ENCODE data around the gene CCL1. TPM values are rescaled to one million over a fixed set of nuclear protein-coding genes. Genes with fewer than 3 reads are reported as not detected.

CCL1 gene
- total RNA-seq, 1 experiment from 2014 or later: not detected

DNA sequence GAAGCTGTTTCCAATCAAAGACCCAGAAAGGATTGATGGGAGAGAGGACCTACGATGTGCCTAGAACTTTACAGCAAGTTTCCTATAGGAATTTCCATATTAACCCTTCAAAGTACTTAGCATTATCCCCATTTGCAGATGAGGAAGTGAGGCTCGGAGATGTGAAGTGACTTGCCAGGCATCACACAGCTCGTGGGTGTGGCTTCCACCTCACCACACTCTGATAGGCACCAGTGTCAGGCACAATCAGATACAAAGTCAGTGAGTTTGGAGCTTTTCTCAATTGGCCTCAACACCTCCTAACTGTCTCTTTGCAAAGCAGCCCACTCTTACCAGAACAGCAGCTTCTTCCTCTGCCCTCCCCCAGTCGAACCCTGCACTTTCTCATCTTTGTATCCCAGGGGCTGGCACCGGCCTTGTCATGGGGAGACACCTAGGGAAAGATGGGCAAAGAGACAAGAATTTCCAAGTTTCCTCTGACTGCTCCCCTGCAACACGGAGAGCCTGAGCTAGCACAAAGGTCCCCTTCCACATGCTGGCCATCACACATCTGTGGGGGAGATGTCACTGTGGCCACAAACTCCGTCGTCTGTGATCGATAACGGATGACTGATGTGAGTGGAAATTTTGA is 37.4 kb upstream of the CCL1 start:
- DNase-seq: no peak
- H3K79me2 ChIP-seq (ENCODE audit: low read length): no peaks in the 10 kb centered on the region
- no peak overlapping the region for H3K4me3 ChIP-seq (ENCODE audit: low read length)
- no peaks in the 10 kb centered on the region for H3K9me2 ChIP-seq (replicated peaks; ENCODE audit: insufficient read depth, low read length)
- no peaks in the 10 kb centered on the region for H3K9me3 ChIP-seq (ENCODE audit: low read length)
- no peak overlapping the region for H3K9ac ChIP-seq (ENCODE audit: low read length)
- H3K4me2 ChIP-seq (ENCODE audit: low read depth, low read length, poor library complexity, severe bottlenecking): no peak overlapping the region
- no peak overlapping the region for H2AFZ ChIP-seq (ENCODE audit: low read length)
- peaks cover 8% of the 10 kb centered on the region for H3K4me1 ChIP-seq (ENCODE audit: low read length)
- no peaks in the 10 kb centered on the region for H3K36me3 ChIP-seq (ENCODE audit: insufficient read depth, low read length)
- no peaks in the 10 kb centered on the region for H3K27me3 ChIP-seq (ENCODE audit: low read length)
- H3K27ac ChIP-seq (ENCODE audit: low read length): no peak overlapping the region
- H4K20me1 ChIP-seq (ENCODE audit: insufficient read depth, low read depth, low read length): no peaks in the 10 kb centered on the region

DNA sequence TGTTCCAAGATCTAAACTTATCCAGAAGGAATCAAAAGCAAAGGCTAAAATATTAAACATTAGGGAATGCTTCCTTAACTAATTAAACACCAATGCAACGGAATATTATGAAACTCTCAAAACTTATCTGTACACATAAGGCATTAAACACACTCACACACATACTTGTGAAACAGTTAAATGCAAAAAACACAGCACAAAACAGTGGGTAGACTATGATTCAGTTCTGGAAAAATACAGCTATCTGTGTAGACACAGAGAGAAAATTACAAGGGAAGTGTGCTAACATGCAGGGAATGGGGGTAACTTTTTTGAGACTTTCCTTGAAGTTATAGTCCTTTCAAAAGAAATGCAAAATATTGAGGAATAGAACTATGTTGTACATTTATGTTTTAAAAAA is 36.7 kb upstream of the CCL1 start:
- no peaks in the 10 kb centered on the region for H3K9me3 ChIP-seq (ENCODE audit: low read length)
- H3K9ac ChIP-seq (ENCODE audit: low read length): no peak overlapping the region
- no peak overlapping the region for H2AFZ ChIP-seq (ENCODE audit: low read length)
- no peak overlapping the region for H3K4me2 ChIP-seq (ENCODE audit: low read depth, low read length, poor library complexity, severe bottlenecking)
- H3K27me3 ChIP-seq (ENCODE audit: low read length): no peaks in the 10 kb centered on the region
- H3K36me3 ChIP-seq (ENCODE audit: insufficient read depth, low read length): no peaks in the 10 kb centered on the region
- no peak overlapping the region for H3K27ac ChIP-seq (ENCODE audit: low read length)
- peaks cover 8% of the 10 kb centered on the region for H3K4me1 ChIP-seq (ENCODE audit: low read length)
- no peaks in the 10 kb centered on the region for H3K79me2 ChIP-seq (ENCODE audit: low read length)
- no peaks in the 10 kb centered on the region for H3K9me2 ChIP-seq (replicated peaks; ENCODE audit: insufficient read depth, low read length)
- no peaks in the 10 kb centered on the region; the same call in 1 of the 2 replicates for H4K20me1 ChIP-seq (ENCODE audit: insufficient read depth, low read depth, low read length)
- no peak overlapping the region for H3K4me3 ChIP-seq (ENCODE audit: low read length)
- no peak for DNase-seq

DNA sequence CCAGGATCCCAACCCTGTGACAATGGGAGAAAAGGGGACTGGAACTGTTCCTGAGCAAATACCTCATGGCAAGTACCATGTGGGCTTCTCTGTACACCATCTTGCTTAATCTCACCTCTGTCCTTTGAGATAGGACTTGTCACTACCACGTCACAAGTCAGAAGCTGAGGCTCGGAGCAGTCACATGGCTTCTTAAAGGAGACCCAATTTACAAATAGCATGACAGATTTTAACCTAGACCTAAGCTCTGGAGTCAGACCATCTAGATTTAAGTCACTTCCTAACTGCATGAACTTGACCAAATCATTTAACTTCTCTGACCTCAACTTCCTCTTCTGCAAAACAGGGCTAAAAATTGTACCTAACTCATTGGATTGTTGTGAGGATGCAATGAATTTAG is 36.0 kb upstream of the CCL1 start:
- Histone ChIP-seq H3K4me2 (ENCODE audit: low read depth, low read length, poor library complexity, severe bottlenecking) (no peak overlapping the region), H3K9me3 (ENCODE audit: low read length) (no peaks in the 10 kb centered on the region), H4K20me1 (ENCODE audit: insufficient read depth, low read depth, low read length) (no peaks in the 10 kb centered on the region; the same call in 1 of the 2 replicates), H3K36me3 (ENCODE audit: insufficient read depth, low read length) (no peaks in the 10 kb centered on the region), H3K27ac (ENCODE audit: low read length) (no peak overlapping the region), H3K9ac (ENCODE audit: low read length) (no peak overlapping the region), H3K4me1 (ENCODE audit: low read length) (peaks cover 8% of the 10 kb centered on the region), H3K27me3 (ENCODE audit: low read length) (no peaks in the 10 kb centered on the region), H3K9me2 (replicated peaks; ENCODE audit: insufficient read depth, low read length) (no peaks in the 10 kb centered on the region), H3K4me3 (ENCODE audit: low read length) (no peak overlapping the region), H3K79me2 (ENCODE audit: low read length) (no peaks in the 10 kb centered on the region), H2AFZ (ENCODE audit: low read length) (no peak overlapping the region)
- no peak for DNase-seq

DNA sequence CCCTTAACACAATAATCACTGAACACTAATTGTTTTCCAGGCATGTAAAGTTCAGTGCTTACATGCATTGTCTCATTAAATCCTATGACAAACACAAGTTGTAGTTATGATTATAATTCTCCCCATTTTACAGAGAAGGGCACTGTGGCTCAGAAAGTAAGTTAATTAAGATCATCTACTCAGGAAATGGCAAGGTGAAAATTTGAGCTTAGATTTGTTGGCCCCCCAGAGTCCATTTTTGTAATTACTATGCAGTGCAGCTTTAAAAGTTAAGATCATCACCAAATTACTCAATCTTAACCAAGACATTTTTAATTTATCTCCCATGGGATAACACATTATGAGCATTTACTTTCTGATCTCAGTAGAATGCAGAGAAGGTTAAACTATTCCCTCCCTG is 34.2 kb upstream of the CCL1 start:
- no peaks in the 10 kb centered on the region for H3K9me2 ChIP-seq (replicated peaks; ENCODE audit: insufficient read depth, low read length)
- no peak overlapping the region for H3K27ac ChIP-seq (ENCODE audit: low read length)
- H3K9ac ChIP-seq (ENCODE audit: low read length): no peak overlapping the region
- DNase-seq: no peak
- H3K27me3 ChIP-seq (ENCODE audit: low read length): no peaks in the 10 kb centered on the region
- H3K79me2 ChIP-seq (ENCODE audit: low read length): no peaks in the 10 kb centered on the region
- H2AFZ ChIP-seq (ENCODE audit: low read length): no peak overlapping the region
- H3K36me3 ChIP-seq (ENCODE audit: insufficient read depth, low read length): no peaks in the 10 kb centered on the region
- no peaks in the 10 kb centered on the region; the same call in 1 of the 2 replicates for H4K20me1 ChIP-seq (ENCODE audit: insufficient read depth, low read depth, low read length)
- no peaks in the 10 kb centered on the region for H3K9me3 ChIP-seq (ENCODE audit: low read length)
- H3K4me1 ChIP-seq (ENCODE audit: low read length): peaks cover 8% of the 10 kb centered on the region
- no peak overlapping the region for H3K4me2 ChIP-seq (ENCODE audit: low read depth, low read length, poor library complexity, severe bottlenecking)
- H3K4me3 ChIP-seq (ENCODE audit: low read length): no peak overlapping the region

DNA sequence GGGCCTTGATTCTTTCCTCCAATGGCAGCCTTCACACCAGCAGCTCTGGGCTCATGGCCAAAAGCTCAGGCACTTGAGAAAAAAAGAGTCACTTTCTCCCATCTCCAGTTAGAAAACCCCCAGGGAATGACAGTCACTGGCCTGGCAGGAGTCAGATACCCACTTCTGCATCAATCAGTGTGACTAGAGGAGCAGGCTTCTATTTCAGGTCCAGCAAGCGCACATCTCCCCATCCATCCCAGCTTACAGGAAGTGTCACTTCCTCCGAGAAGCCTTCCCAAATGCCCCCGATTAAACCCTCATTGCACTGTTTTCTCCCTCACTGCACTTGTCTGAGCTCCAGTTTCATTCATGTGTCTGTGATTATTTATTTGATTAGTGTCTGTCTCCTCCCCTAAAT is 30.4 kb upstream of the CCL1 start:
- no peak overlapping the region for H3K27ac ChIP-seq (ENCODE audit: low read length)
- H4K20me1 ChIP-seq (ENCODE audit: insufficient read depth, low read depth, low read length): no peaks in the 10 kb centered on the region; the same call in 1 of the 2 replicates
- no peak overlapping the region for H3K4me3 ChIP-seq (ENCODE audit: low read length)
- DNase-seq: no peak
- no peaks in the 10 kb centered on the region; the same call in 1 of the 2 replicates for H3K27me3 ChIP-seq (ENCODE audit: low read length)
- H3K79me2 ChIP-seq (ENCODE audit: low read length): no peaks in the 10 kb centered on the region
- no peak overlapping the region for H2AFZ ChIP-seq (ENCODE audit: low read length)
- no peak overlapping the region for H3K9ac ChIP-seq (ENCODE audit: low read length)
- H3K9me2 ChIP-seq (replicated peaks; ENCODE audit: insufficient read depth, low read length): no peaks in the 10 kb centered on the region
- peaks cover 3% of the 10 kb centered on the region for H3K4me1 ChIP-seq (ENCODE audit: low read length)
- H3K36me3 ChIP-seq (ENCODE audit: insufficient read depth, low read length): no peaks in the 10 kb centered on the region
- H3K9me3 ChIP-seq (ENCODE audit: low read length): no peaks in the 10 kb centered on the region
- H3K4me2 ChIP-seq (ENCODE audit: low read depth, low read length, poor library complexity, severe bottlenecking): no peak overlapping the region

DNA sequence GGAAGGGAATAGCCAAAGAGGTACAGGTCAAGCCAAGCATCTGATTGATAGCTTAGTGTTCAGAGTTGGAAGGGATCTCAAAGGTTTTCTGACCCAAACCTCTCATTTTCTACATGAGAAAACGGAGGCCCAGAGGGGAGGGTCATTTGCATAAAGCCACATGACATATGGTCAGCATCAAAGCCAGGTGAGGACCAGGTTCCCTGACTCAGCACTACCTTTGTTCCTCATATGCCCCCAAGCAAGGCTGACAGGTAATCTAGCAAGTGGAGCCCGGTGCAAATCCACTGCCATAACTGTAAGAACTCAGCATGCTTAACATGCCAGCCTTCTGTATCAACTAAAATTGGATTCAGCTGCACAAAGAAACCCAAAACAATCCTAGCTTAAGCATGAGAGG is 28.2 kb upstream of the CCL1 start:
- Histone ChIP-seq H3K9me2 (replicated peaks; ENCODE audit: insufficient read depth, low read length) (no peaks in the 10 kb centered on the region), H4K20me1 (ENCODE audit: insufficient read depth, low read depth, low read length) (no peaks in the 10 kb centered on the region; the same call in 1 of the 2 replicates), H3K4me3 (ENCODE audit: low read length) (no peak overlapping the region), H3K4me2 (ENCODE audit: low read depth, low read length, poor library complexity, severe bottlenecking) (no peak overlapping the region), H3K27ac (ENCODE audit: low read length) (no peak overlapping the region), H3K9me3 (ENCODE audit: low read length) (no peaks in the 10 kb centered on the region), H3K36me3 (ENCODE audit: insufficient read depth, low read length) (no peaks in the 10 kb centered on the region), H3K4me1 (ENCODE audit: low read length) (peaks cover 3% of the 10 kb centered on the region), H3K9ac (ENCODE audit: low read length) (no peak overlapping the region), H2AFZ (ENCODE audit: low read length) (no peak overlapping the region), H3K79me2 (ENCODE audit: low read length) (no peaks in the 10 kb centered on the region), H3K27me3 (ENCODE audit: low read length) (no peaks in the 10 kb centered on the region; the same call in 1 of the 2 replicates)
- no peak for DNase-seq

DNA sequence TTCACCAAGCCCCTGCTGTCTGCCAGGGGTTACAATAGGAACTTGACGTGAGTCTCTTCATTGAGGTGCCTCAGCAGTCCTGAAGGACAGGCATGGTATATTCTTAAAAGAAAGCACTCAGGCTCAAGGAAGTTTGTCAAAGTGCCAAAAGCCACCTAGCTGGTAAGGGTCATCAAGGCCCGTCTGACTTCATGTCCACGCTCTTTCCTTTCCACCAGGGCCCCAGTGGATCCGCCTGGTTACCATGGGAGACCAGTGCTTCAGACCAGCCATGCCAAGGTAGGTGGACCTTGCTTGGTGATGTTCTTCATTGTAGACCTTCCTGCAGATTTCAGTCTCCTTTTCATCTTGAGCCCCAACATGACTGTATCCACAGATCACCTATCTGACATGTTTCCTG is 27.6 kb upstream of the CCL1 start:
- H3K27ac ChIP-seq (ENCODE audit: low read length): no peak overlapping the region
- no peaks in the 10 kb centered on the region; the same call in 1 of the 2 replicates for H3K27me3 ChIP-seq (ENCODE audit: low read length)
- no peak overlapping the region for H3K9ac ChIP-seq (ENCODE audit: low read length)
- H3K4me3 ChIP-seq (ENCODE audit: low read length): no peak overlapping the region
- no peaks in the 10 kb centered on the region for H3K9me3 ChIP-seq (ENCODE audit: low read length)
- H3K4me1 ChIP-seq (ENCODE audit: low read length): peaks cover 3% of the 10 kb centered on the region
- H4K20me1 ChIP-seq (ENCODE audit: insufficient read depth, low read depth, low read length): no peaks in the 10 kb centered on the region; the same call in 1 of the 2 replicates
- no peak for DNase-seq
- H3K79me2 ChIP-seq (ENCODE audit: low read length): no peaks in the 10 kb centered on the region
- H3K9me2 ChIP-seq (replicated peaks; ENCODE audit: insufficient read depth, low read length): no peaks in the 10 kb centered on the region
- no peaks in the 10 kb centered on the region for H3K36me3 ChIP-seq (ENCODE audit: insufficient read depth, low read length)
- H3K4me2 ChIP-seq (ENCODE audit: low read depth, low read length, poor library complexity, severe bottlenecking): no peak overlapping the region
- H2AFZ ChIP-seq (ENCODE audit: low read length): no peak overlapping the region

DNA sequence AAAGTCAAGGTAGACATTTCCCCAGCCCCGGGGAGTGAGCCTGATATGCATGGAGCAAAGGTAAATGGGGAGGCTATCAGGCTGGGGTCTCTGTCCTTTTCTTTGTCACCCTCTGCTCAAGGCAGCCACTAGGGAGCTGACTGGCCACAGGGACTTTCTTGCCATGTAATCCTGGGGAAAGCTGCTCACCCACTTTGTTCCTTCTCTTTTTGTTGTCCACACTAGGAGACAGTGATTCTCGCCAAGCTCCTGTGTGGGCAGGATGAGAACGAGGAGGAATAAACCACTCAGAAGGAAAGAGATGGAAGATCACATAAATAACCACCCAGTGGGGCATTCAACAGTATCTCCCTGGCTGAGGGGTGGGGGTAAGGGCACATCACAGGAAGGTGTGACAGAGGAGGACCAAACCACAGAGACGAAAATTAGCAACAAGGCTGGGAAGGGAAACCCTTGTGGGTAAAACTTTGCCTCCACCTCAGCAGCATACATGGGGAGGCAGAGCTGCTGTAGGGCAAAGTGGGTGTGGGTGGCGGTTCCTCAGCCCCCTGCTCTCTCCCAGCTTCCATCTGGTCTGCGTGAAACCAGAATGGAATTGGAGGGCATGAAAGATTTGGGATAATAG is 26.2 kb upstream of the CCL1 start:
- no peak for DNase-seq
- H3K27me3 ChIP-seq (ENCODE audit: low read length): no peaks in the 10 kb centered on the region; the same call in 1 of the 2 replicates
- H3K4me1 ChIP-seq (ENCODE audit: low read length): peaks cover 3% of the 10 kb centered on the region
- H3K36me3 ChIP-seq (ENCODE audit: insufficient read depth, low read length): no peaks in the 10 kb centered on the region
- H2AFZ ChIP-seq (ENCODE audit: low read length): no peak overlapping the region
- no peaks in the 10 kb centered on the region for H4K20me1 ChIP-seq (ENCODE audit: insufficient read depth, low read depth, low read length)
- no peak overlapping the region for H3K4me2 ChIP-seq (ENCODE audit: low read depth, low read length, poor library complexity, severe bottlenecking)
- H3K4me3 ChIP-seq (ENCODE audit: low read length): no peak overlapping the region
- H3K79me2 ChIP-seq (ENCODE audit: low read length): no peaks in the 10 kb centered on the region
- no peaks in the 10 kb centered on the region for H3K9me2 ChIP-seq (replicated peaks; ENCODE audit: insufficient read depth, low read length)
- no peak overlapping the region for H3K9ac ChIP-seq (ENCODE audit: low read length)
- H3K27ac ChIP-seq (ENCODE audit: low read length): no peak overlapping the region
- H3K9me3 ChIP-seq (ENCODE audit: low read length): no peaks in the 10 kb centered on the region
